Stimulated activated CD4-positive, alpha-beta T cell treated with anti-CD3 and anti-CD28 coated beads, Interleukin-1b, Interleukin-23, amount 100 ng/mL, for 4 hours (primary cell): ENCODE results near the gene ZSCAN20.

Experiments
- DNase-seq, 2 donors: peaks; one replicate each; pipeline ENCODE4 v3.0.0-alpha.2; 2020; ENCODE audit warnings: low read depth in 2 of 2

The ZSCAN20 gene

DNA sequence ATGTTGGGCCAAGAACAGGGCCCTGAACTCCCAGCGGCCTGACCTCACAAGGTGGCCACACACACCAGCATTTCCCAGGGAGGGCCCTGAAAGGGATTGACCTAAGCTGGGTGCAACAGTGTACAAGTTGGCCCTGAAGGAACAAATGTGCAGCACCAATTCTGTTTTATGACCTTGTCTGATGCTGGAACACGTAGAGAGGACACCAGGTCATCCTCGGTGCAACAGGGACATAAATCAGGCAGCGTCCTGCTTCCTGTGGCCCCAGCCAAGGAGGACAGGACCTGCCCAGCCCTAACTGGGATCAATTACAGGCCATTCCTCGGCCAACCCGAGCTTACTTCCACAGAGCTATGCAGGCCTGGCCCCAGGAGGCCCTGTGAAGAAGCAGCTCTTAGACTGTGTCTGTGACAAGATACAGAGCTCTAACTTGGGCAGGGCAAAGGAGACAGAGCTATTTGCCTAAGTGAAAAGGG is 28.7 kb upstream of the ZSCAN20 start:
- no peak for DNase-seq

DNA sequence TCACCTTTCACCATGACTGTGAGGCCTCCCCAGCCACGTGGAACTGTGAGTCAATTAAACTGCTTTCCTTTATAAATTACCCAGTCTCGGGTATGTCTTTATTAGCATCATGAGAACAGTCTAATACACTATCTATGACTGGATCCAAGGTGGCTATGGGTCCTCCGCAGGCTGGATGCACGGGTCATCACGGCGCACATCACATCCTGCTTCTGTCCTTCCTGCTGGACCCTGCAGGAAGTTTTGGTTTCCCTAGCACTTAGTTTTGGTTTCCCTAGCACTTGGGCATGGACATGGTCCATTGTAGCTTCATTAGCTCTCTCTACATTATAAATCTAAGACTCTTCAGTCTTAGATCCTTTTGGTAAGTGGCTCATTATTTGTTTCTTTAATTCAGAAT is 27.3 kb upstream of the ZSCAN20 start:
- DNase-seq: no peak

DNA sequence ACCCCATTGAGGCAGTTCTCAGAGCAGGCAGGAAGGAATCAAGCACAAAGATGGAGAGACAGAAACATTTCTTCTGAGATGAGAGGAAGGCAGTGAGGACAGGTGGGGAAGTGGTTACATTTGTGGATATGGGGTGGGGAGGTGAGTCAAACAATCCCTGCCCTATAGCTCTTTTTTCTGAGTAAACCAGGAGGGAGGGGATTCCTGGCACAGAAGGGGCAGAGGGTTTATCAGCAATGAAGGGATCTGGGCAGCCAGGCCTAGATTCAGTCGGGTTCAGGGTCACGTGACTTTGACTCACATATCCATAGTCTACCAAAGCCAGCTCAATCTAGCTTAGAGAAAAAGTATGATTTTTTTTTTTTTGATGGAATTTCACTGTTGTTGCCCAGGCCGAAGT is 25.9 kb upstream of the ZSCAN20 start:
- DNase-seq: no peak

DNA sequence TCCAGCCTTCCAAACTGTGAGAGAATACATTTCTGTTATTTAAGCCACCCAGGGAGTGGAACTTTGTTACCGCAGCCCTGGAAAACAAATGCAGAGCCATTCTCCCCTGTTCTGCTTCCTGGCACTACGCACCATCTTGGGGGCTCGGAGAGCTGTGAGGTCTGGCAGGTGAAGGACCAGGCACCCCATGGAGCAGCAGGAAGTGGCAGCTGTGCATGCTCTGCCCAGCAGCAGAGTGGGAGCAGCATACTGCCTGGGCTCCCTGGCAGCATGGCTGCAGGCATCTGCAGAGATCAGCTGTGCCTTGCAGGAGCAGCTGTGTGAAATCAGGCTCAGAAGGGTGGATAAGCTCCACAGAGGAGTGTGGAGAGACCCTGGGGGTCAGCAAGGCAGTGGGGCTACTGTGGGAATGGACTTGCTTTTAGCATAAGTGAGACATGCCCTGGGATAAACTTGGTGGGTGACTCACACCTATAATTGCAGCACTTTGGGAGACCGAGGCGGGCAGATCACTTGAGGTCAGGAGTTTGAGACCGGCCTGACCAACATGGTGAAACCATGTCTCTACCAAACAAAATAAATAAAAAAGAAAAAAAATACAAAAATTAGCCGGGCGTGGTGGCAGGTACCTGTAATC is 17.7 kb upstream of the ZSCAN20 start:
- no peak for DNase-seq

DNA sequence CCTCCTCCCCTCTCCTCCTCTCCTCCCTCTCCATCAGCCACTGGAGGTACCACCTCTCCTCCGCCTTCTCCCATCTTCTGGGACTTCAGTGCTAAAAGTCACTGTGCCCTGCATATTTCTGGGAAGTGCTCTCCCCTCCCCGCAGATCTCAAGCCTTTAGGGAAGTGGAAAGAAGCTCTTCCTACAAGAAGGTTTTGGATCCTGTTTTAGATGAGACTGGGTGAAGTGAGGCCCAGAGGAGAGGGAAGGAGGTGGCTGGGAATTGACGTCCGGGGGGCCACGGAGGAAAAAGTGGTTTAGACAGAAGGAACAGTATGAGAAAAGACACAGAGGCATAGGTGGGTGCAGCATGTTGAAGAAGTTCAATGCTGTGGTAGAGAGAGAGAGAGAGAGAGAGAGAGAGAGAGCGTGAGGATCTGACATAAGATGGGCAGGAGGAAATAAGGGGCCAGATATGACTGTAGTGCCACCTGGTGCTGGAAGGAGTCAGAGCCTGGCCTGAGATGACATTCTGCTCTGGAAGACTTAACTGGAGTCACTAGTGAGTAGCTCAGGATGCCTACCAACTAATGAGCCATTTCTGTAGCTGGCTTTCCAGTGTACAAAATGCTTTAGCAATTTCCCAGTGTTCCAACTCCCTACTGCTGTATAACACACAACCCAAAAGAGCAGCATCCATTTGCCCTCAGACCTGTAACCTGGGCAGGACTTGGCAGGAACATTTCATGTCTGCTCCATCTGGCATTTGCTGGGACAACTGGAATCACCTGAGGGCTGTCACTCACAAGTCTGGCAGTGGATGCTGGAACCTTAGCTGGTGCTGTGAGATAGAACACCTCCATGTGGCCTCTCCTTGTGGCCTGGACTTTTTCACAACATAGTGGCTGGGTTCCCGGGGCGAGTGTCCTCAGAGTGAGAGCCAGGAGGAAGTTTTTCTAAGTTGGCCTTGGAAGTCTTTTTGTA is 16.6 kb upstream of the ZSCAN20 start:
- no peak for DNase-seq

DNA sequence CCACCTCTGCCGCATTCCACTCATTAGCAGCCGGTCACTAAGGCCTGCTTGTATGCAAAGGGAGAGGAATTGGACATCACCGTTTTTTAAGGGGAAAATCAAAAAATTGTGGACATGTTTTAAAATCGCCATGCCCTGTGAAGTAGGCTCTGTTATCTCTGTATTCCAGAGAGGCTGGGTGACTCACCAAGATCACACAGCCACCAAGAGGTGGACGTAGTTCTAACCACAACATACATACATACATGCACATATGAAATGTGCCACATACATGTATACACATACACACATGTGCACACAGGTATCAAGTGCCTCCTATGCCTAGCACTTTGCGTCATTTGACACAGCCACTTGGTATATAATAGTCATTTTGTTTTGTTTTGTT is 16.0 kb upstream of the ZSCAN20 start:
- DNase-seq: no peak

DNA sequence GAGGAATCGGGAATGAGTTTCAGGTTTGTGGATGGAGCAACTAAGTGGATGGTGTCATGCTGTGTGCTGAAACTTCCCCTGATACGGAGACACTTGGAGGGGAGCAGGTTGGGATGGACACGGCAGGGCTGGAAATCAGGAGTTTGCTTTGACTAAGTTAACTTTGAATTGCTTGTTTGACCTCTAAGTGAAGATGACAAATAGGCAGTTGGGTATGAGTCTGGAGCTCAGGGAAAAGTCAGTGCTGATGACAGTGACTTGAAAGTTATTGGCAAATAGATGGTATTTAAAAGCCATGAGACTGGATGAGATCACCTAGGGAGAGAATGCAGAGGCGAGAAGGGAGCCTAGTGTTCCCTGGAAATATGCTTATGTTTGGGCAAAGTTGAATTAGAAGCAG is 12.8 kb upstream of the ZSCAN20 start:
- no peak for DNase-seq

DNA sequence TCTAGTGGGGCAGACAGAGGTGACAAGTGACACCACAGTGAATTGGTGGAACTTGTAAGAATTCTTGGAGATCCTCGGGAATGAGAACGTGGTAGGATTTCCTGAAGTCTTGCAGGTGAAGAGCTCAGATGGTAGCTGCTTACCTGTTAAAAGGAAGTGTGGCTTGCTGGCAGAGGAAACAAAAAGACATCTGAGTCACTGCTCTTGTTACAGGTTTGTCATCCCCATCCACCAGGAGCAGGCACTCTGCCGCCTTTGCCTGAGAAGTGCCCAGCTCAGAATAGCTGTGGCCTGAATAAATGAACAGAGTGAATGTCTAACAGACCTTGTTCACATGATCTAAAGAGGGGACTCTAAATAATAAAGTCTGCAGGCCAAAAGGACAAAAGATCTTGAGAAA is 12.3 kb upstream of the ZSCAN20 start:
- DNase-seq: no peak

DNA sequence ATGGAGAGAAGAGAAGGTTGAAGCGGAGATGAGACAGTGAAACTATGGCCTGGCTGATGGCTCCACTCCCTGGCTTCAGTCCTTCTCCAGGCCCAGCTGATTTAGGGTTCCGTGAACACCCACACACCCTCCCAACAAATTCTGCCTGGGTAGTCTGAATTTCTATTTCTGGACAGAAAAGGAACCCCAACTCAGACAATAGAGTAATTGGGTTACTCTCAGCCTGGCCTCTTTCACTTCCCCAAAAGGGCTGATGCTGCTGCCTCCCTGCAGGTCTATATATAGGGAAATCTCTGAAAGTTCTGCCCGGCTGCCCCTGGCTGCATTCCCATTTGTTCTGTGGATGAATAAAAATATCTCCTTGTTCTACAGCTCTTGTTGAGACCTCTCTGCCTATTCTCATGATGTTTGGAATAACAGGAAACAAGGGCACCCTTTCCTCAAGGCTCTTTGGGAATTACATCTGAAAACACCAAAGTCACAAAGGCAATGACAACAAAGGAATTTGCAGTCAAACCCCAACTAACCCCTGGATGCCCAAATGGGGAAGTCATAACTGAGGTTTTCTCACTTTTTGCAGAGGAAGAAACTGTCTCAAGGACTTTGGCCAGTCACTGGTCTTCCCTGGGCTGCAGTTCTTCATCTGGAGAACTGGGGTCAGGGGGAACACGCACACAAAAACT is 11.4 kb upstream of the ZSCAN20 start:
- DNase-seq: no peak

DNA sequence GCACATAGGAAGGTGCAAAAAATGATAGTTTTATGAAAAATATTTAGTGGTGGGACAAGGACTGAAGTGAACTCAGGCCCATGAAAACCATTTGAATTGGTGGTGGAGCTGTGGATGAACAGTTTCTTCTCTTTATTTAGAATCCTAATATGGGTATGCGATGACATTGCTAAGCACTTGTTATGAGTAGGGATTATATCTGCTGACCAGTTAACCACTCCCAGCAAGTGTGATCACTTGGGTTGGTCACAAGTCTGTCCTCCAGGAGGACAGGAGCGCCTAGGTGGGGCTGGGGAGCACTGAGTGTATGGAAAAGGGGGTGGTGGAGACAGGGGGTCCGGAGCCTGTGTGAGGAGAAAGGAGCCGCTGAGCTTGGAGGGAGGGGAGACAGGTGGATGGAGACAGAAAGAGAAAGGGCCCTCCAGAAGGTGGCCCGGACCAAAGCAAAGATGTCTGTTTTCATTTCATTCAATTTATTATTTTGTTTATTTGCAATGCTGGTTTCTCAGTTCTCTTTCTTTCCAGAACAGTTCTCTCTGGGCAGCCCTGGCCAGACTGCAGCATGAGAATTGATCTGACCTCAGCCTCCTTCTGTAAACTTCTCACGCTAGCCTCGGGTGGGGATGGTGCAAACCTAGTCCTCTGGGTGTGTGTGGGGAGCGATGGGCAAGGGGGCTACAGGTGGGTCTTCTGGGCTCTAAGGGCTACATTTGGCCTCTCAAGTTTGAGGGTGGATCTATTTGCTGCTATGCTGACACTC is 9.9 kb upstream of the ZSCAN20 start:
- no peak for DNase-seq

DNA sequence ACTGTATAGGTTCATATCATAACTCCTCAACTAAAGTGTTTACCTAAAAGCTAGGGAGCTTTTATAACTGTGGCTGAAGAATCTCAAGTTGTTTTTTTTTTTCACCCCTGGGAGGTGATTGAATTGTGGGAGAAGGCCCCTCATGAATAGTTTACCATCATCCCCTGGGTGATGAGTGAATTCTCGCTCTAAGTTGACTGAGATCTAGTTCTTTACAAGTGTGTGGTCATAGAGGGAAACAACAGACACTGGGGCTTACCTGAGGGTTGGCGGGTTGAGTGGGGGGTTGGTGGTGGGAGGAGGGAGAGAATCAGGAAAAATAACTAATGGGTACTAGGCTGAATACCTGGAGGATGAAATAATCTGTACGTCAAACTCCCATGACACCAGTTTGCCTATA is 7.9 kb upstream of the ZSCAN20 start:
- DNase-seq: no peak

DNA sequence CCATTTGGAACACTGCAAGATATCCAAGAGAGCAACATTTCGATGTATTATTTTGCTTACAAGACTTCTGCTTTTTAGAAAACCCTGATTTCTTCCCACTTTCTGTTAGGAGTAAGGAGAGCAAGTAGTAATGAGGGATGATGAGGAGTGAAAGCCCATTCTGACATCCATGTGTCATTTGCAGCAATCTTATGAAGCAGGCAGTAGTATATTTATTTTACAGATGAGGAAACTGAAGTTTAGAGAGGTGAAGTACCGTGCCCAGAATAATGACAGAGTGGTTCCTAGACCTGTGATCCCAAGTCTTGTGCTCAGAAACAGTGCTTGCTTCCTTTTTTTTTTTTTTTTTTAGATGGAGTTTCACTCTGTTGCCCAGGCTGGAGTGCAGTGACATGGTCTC is 7.1 kb upstream of the ZSCAN20 start:
- DNase-seq: no peak

DNA sequence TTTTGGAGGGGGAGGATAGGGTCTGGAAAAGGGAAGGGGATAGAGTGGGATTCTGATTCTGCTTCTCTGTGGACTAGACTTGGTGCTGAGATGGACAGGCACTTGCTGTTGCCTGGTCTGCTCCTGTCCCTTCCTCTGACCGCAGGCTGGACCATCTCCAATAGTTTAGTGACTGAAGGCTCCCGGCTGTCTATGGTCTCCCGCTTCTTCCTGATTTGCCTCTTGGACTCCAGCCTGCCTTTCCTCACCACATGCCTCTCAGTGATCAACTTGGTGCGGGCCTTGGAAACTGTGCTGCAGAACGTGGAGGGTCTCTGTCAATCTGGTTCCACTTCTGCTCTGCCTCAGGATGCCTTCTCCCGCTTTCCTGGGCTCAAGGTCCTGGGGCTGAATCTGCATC is 6.3 kb upstream of the ZSCAN20 start:
- no peak for DNase-seq

DNA sequence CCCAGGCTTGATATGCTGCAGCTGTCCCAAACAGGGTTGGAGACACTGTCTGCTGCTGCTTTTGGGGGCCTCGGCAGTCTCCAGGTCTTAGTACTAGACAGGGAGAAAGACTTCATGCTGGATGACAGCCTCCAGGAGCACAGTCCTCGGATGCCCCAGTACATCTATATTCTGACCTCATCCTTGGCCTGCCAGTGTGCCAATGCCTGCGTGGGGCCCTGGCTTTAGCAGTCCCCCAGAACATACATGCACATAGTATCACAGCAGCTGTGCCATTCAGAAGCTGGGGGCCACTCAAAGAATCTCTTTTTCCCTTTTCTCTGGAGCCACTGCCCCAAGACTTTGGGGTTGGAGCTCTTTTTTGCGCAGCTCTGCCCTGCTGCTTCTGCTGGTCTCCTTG is 4.4 kb upstream of the ZSCAN20 start:
- DNase-seq: no peak

DNA sequence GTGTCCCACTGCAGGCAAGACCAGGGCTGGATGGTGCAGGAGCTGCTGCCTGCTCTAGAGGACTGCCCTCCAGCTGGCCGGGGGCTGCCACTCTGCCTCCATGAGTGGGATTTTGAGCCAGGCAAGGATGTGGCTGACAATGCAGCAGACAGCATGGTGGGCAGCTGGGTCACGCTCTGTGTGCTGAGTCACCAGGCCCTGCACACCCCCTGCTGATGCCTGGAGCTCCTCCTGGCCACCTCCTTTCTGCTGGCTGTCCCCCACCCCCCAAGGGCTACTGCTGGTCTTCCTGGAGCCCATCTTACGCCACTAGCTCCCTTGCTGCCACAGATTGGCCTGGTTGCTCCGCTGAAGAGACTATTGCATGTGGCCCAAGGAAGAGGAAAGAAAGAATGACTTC is 3.9 kb upstream of the ZSCAN20 start:
- DNase-seq: no peak

DNA sequence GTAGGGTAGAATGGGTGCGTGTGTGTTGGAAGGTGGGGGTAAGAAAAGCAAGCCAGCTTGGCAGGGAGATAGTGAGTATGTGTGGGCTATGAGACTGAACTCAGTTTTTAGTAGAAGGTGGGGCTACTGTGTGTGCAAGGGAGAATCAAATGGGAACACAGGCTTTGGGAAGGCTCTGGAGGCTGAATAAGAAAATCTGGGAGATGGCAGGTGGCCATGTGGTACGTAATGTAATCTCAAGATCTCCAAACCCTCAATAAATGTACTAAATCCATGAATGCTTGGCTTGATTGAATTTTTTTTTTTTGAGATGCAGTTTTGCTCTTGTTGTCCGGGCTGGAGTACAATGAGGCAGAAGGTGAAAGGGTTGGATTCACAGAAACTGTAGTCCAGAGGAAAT is 3.5 kb upstream of the ZSCAN20 start:
- DNase-seq: no peak

DNA sequence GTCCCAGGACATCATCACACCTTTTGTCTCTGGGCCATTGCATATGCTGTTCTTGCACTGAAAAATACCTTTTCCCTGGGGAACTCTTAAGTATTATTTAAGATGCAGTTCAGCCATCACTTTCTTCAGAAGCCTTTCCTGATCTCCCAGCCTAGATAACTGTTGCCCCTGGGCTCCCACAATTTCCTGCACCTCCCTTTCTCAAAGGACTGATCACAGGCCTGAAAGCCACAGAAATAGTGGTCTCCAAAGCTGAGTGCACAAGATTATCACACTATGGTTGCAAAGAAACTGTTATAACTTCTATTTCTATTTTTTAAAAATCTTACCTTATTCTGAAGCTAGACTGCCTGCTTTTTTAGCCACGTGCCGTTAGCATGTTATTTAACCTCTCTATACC is 2.8 kb upstream of the ZSCAN20 start:
- no peak for DNase-seq

DNA sequence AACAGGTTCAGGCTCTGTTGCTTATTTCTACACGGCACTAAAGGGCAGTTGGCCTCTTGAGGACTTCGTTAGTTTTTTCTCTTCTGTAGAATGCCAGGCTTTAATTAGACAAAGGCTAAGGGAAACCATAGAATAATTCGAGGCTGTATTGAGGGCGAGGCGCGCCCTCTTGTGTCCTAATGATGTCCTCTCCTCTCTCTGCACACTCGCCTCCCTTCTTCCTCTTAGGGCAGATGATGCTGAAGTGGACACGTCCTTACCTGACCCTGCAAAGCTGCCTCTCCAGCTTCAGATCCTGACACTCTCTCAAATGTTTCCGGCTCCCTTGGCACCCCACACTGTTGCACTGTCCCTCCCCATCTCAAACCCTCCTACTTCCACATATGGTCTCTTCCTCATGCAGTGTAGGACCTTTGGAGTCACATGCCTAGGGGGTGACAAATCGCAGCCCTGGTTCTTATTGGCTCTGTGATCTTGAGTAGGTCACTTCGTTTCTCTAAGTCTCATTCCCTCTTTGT is 1.9 kb upstream of the ZSCAN20 start:
- peak; percentile 37 to 38 for DNase-seq

DNA sequence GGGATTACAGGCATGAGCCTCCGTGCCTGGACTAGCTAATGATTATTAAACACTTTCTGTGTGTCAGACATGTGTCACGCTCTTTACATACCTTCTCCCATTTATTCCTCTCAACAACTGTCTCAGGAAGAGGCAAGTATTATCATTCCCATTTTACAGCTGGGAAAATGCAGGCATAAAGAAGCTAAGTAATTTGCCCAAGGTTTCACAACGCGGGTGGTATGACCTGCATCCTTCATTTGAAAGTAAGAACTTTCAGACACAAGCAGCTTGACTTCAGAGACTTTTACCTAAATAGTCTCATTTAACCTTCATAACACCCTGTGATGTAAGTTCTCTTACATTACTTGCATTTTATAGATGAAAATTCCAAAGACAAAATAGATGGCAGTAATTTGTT is 1.0 kb upstream of the ZSCAN20 start:
- no peak for DNase-seq

DNA sequence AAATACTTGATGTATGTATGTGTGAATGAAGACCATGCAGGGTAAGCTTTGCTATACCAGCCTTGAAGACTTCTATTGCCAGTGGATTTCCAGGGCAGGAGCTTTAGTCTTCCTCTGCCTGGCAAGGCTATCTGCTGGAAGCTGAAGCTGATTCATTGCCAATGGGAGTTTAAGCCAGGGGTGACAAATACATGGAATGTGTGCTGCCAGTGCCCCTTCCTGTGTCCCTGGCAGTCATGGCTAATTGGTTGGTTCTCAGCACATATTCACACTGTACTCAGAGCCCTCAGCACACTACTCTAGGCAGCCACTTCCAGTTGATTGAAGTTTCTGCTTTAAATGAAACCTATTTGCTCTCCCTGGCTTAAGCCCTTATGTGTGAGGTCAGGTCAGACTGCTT is 1.5 kb downstream of the ZSCAN20 start:
- DNase-seq: no peak

DNA sequence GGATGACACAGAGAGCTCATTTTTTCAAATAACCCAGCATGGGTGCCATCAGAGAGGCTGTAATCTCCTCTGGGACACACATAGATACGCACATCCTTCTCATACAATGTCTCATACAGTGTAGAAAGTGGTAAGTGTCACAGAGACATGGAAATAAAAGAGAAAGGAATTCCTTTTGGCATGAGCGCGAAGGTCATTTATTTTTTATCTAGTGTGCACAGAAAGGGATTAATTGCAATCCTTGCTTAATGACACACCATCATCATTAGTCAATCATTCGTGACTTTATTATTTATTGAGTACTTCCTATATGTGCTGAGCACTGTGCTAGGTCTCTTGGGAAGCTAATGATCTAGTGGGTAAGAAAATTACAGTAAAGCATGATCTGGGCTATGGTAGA is 5.0 kb downstream of the ZSCAN20 start:
- DNase-seq: no peak

DNA sequence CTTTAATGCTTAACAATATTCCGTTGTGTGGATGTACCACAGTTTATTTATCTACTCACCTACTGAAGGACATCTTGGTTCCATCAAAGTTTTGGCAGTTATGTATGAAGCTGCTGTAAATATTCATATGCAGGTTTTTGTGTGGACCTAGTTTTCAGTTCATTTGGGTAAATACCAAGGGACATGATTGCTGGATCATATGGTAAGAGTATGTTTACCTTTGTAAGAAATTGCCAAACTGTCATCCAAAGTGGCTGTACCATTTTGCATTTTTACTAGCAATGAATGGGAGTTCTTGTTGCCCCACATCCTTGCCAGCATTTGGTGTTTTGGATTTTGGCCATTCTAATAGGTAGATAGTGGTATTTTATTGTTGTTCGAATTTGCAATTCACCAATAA is 10.0 kb downstream of the ZSCAN20 start:
- DNase-seq: no peak
